WTC11 (cell line): ENCODE data around the gene NRG3.

Source experiments
- CTCF ChIP-seq: fragments of 200-600 bp; IDR thresholded peaks from 2 replicates; pipeline ENCODE4 v1.8.0; 2022; ENCODE audit warnings: antibody characterized with exemption
- ETV6 ChIP-seq: sonication (generic); formaldehyde crosslinking; IDR thresholded peaks from 2 replicates; pipeline ENCODE4 v1.8.1; 2022; ENCODE audit warnings: mild to moderate bottlenecking, missing genetic modification reagents
- FOXP4 ChIP-seq: sonication (generic); formaldehyde crosslinking; IDR thresholded peaks from 2 replicates; pipeline ENCODE4 v1.8.0; 2022; ENCODE audit warnings: mild to moderate bottlenecking, missing genetic modification reagents
- HMGA2 ChIP-seq: fragments of 250-450 bp; sonication (Bioruptor Pico); IDR thresholded peaks from 2 replicates; pipeline ENCODE4 v1.4.0; 2021; ENCODE audit warnings: mild to moderate bottlenecking, moderate library complexity
- NR2C2 ChIP-seq: sonication (generic); formaldehyde crosslinking; IDR thresholded peaks from 2 replicates; pipeline ENCODE4 v1.8.0; 2022; ENCODE audit warnings: mild to moderate bottlenecking, missing genetic modification reagents
- OVOL2 ChIP-seq: fragments of 250-450 bp; sonication (Bioruptor Pico); IDR thresholded peaks from 2 replicates; pipeline ENCODE4 v1.9.0; 2021; ENCODE audit warnings: mild to moderate bottlenecking, borderline replicate concordance
- PRDM15 ChIP-seq: sonication (generic); formaldehyde crosslinking; IDR thresholded peaks from 2 replicates; pipeline ENCODE4 v1.8.0; 2022; ENCODE audit warnings: missing genetic modification reagents
- SP1 ChIP-seq: sonication (generic); formaldehyde crosslinking; conservative IDR thresholded peaks from 2 replicates; pipeline ENCODE4 v1.8.1; 2022; ENCODE audit warnings: missing genetic modification reagents
- STAT6 ChIP-seq: sonication (generic); formaldehyde crosslinking; conservative IDR thresholded peaks from 2 replicates; pipeline ENCODE4 v1.8.1; 2023; ENCODE audit warnings: mild to moderate bottlenecking, low read depth, missing genetic modification reagents, moderate library complexity
- TEAD4 ChIP-seq: sonication (generic); formaldehyde crosslinking; IDR thresholded peaks from 2 replicates; pipeline ENCODE4 v1.8.0; 2022; ENCODE audit warnings: mild to moderate bottlenecking, missing genetic modification reagents
- USF2 ChIP-seq: sonication (generic); formaldehyde crosslinking; IDR thresholded peaks from 2 replicates; pipeline ENCODE4 v1.8.1; 2023; ENCODE audit warnings: mild to moderate bottlenecking, missing genetic modification reagents, moderate library complexity

- TF ChIP-seq CTCF (no peak), TEAD4 (CRISPR knock-in tag) (no peak), STAT6 (no peak), PRDM15 (CRISPR knock-in tag) (no peak), FOXP4 (no peak), NR2C2 (no peak), OVOL2 (no peak), USF2 (CRISPR knock-in tag) (no peak), ETV6 (CRISPR knock-in tag) (no peak), SP1 (no peak), HMGA2 (CRISPR knock-in tag) (no peak)
These were observed 982.1 kb downstream of the NRG3 start for GRCh38 chr10:82856957-82857613.
